IPS DF 19.7 (cell line): ENCODE results near the gene TBC1D3E.
"Not testable (repeated sequence)": the region's sequence is repeated elsewhere in the genome, so short reads cannot be mapped to it uniquely, and the experiment has no call there.

Source experiments
- DNase-seq: peaks from one replicate; pipeline ENCODE4 v3.0.0-alpha.2; 2013; ENCODE audit warnings: low read depth, low spot score

The TBC1D3E gene

DNA sequence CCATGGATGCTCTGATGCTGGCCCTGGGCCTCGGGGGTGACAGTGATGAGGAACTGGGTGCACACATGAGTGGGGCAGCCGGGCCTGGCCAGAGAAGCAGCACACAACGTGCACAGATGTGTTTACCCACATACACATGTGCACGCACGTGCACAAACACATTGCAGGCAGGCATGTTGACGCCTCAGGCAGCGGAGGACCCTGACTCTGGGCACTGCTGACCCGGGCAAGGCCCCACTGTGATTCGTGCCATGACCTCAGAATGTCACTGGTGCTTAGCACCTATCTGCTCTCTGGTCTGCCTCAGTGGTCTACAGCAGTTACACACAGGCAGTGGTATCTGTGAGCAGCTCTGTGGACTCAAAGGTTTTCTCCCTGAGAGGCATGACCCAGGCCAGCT lies at the start of gene TBC1D3E:
TSS of gene TBC1D3E (plus strand) at position 301 of the 400 bp plus-strand sequence. CDS start 1,545 bp downstream, outside the sequence.
- DNase-seq, result not testable (repeated sequence)

DNA sequence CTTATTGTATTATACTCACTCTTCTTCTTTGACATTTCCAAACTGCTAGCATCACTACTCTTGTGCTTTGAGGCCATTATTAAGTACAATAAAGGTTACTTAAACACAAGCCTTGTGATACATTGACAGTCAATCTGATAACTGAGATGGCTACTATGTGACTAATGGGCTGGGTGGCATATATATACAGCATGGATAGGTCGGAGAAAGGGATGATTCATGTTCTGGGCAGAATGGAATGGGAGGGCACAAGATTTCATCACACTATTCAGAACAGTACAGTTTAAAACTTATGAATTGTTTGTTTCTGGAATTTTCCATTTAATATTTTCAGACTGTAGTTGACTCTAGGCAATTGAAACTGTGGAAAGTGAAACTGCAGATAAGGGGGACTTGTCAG lies 40.4 kb upstream of the TBC1D3E start:
- DNase-seq, result not testable (repeated sequence)

DNA sequence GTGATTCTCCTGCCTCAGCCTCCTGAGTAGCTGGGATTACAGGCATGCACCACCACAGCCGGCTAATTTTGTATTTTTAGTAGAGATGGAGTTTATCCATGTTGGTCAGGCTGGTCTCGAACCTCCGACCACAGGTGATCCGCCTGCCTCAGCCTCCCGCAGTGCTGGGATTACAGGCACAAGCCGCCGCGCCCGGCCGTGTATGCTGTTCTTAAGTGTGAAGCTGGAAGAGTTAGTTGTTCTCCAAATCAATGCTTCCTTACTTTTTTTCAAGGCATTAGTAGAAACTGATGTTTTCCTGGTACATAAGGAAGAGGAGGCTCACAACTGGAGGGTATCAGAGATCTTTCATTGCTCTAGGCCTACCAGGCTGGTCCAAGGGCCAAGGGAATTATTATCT lies 39.6 kb upstream of the TBC1D3E start:
- not testable (repeated sequence) for DNase-seq

DNA sequence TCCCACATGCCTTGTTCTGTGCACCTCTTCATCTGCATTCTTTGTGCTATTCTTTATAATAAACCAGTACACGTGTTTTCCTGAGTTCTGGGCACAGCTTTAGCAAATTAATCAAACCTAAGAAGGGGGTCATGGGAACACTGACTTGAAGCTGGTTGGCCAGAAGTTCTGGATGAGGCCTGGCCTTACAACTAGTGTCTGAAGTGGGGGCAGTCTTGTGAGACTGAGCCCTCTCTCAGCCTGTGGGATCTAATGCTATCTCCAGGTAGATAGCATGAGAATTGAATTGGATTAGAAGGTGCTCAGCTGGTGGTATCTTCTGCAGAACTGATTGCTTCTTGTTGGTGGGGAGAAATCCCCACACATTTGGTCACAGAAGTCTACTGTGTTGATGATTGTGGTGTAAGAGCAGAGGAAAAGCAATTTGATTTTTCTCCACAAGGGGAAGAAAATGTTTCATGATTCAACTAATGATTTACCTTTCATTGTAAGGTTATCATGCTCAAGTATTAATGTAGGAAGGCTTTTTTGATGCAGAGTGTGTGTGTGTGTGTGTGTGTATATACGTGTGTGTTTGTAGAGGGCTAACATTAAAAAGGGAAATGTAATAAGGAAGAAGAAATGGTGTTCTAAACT lies 33.6 kb upstream of the TBC1D3E start:
- DNase-seq, result not testable (repeated sequence)

DNA sequence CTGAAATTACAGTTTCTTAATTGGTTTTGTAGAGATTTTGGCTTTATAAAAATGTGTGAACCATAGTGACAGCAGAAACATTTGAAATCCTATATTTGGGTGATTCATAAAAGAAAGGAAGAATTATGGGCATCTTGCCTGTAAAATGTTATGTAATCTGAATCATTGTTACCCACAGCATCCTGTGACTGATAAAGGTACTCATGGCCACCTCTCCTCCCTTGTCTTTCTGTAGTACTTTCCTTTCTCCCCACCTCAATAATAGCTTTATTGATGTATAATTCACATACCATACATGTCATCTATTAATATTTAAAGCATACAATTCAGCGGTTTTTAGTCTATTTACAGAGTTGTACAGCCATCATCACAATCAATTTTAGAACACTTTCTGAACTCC lies 28.5 kb upstream of the TBC1D3E start:
- not testable (repeated sequence) for DNase-seq

- DNase-seq, result not testable (repeated sequence)
These were observed 7.9 kb upstream of the TBC1D3E start for GRCh38 chr17:38119829-38120228.

GRCh38 chr17:38134860-38135259 lies 7.1 kb downstream of the TBC1D3E start:
- not testable (repeated sequence) for DNase-seq
